ENCODE data around the gene ITSN2. TPM values are rescaled to one million over a fixed set of nuclear protein-coding genes. Genes with fewer than 3 reads are reported as not detected.

Gene ITSN2
- total RNA-seq, 5 donors from 2014 or later (not counting 1 experiment from before 2014, with no cell fraction given), result 95.7 to 110 (median 101) TPM

DNA sequence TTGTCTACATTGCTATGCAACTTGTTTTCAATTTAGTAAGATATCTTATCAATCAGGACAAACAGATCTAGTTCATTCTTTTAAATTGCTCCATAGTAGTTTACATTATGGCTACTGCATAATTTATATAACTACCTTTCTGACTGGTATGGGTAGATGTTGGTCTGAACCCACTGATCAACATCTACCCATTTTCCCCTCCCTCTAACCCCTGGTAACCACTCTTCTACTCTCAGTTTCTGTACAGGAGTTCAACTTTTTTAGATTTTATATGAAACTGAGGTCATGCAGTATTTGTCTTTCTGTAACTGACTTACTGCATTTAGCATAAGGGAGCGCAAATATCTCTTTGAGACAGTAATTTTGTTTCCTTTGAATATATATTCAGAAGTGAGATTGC, 73.2 kb downstream of the ITSN2 start:
- H3K27me3 ChIP-seq (replicated peaks in 1 of 2; ENCODE audit: control insufficient read depth in 2 of 2, extremely low read depth in 1 of 2, insufficient read depth in 2 of 2, low read length in 1 of 2), result no peaks in the 10 kb centered on the region
- H3K4me1 Mint-ChIP-seq, result peaks cover 0 to 2% (median 0%) of the 10 kb centered on the region in 3 donors
- H3K36me3 Mint-ChIP-seq, result peaks cover 55% of the 10 kb centered on the region
- no peaks in the 10 kb centered on the region for H3K4me1 ChIP-seq (ENCODE audit: control insufficient read depth in 1 of 2, extremely low read depth in 1 of 2, insufficient read depth in 2 of 2, low read length in 2 of 2)
- ChIA-PET POLR2A (no interaction called here), CTCF (no interaction called here)
- H3K27me3 Mint-ChIP-seq, result no peaks in the 10 kb centered on the region
- H3K27ac ChIP-seq (ENCODE audit: low read length), result no peak overlapping the region
- DNase-seq (no peak), ATAC-seq (replicated peaks in 1 of 4) (no peak)
- H3K4me3 Mint-ChIP-seq, result no peak overlapping the region
- H3K9me3 Mint-ChIP-seq, result no peaks in the 10 kb centered on the region
- no CpG with 5 or more reads among the region's 1 CpG for WGBS (ENCODE audit: insufficient coverage)
- H3K9me3 ChIP-seq, result no peaks in the 10 kb centered on the region
- no peak overlapping the region for H3K4me3 ChIP-seq (ENCODE audit: control insufficient read depth in 1 of 2, extremely low read depth in 1 of 2, low read length in 1 of 2)
- no peak overlapping the region for H3K27ac Mint-ChIP-seq
- H3K36me3 ChIP-seq (ENCODE audit: control insufficient read depth in 2 of 2, extremely low read depth in 1 of 2, insufficient read depth in 1 of 2, low read length in 1 of 2), result peaks cover 0 to 50% of the 10 kb centered on the region in 2 donors

DNA sequence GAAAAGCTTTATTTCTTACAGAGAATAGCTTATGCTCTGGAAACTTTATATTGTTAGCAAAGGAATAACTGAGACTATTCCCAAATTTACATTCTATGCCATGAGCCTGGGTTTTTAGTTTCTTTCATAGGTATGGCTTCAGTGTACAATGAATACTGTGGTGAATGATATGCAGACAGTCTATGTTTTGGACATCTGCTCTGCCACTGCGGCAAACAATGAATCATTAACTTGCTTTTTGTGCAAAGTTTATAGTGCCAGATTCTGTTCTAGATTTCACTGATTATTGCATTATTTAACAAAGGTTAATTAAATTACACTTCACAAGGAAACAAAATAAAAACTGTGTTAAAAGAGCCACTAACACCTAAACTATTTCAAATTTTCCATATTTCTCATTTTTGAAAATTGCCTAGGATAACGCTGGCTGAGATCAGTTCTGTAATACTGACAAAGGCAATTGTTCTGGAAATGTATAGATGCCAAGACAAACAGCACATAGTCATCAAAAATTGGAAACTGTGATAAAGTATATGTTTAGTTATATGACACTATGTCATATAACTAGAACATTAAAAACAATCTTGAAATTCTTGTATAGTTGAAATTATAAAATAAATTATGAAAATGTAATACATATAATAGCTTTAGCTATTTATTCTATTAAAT, 74.7 kb downstream of the ITSN2 start:
- ChIA-PET CTCF (no interaction called here), POLR2A (interaction anchor here in 1 of 2 donors (0.6 kb wide), 1 partner anchor 78 kb away, joined by 3 read pairs; no protein-coding TSS in a partner anchor)
- Histone ChIP-seq H3K4me3 (ENCODE audit: control insufficient read depth in 1 of 2, extremely low read depth in 1 of 2, low read length in 1 of 2) (no peak overlapping the region), H3K9me3 (no peaks in the 10 kb centered on the region), H3K36me3 (ENCODE audit: control insufficient read depth in 2 of 2, extremely low read depth in 1 of 2, insufficient read depth in 1 of 2, low read length in 1 of 2) (peaks cover 0 to 49% of the 10 kb centered on the region in 2 donors), H3K27me3 (replicated peaks in 1 of 2; ENCODE audit: control insufficient read depth in 2 of 2, extremely low read depth in 1 of 2, insufficient read depth in 2 of 2, low read length in 1 of 2) (no peaks in the 10 kb centered on the region), H3K27ac (ENCODE audit: low read length) (no peak overlapping the region), H3K4me1 (ENCODE audit: control insufficient read depth in 1 of 2, extremely low read depth in 1 of 2, insufficient read depth in 2 of 2, low read length in 2 of 2) (no peaks in the 10 kb centered on the region)
- H3K27ac Mint-ChIP-seq, result no peak overlapping the region
- H3K36me3 Mint-ChIP-seq, result peaks cover 47% of the 10 kb centered on the region
- DNase-seq (no peak), ATAC-seq (replicated peaks in 1 of 4) (no peak)
- no peaks in the 10 kb centered on the region for H3K27me3 Mint-ChIP-seq
- no CpG with 5 or more reads among the region's 2 CpGs for WGBS (ENCODE audit: insufficient coverage)
- H3K4me3 Mint-ChIP-seq, result no peak overlapping the region
- H3K9me3 Mint-ChIP-seq, result no peaks in the 10 kb centered on the region
- peaks cover 0 to 2% (median 0%) of the 10 kb centered on the region in 3 donors for H3K4me1 Mint-ChIP-seq

- no peaks in the 10 kb centered on the region for H3K27me3 Mint-ChIP-seq
- WGBS (ENCODE audit: insufficient coverage), result no CpG with 5 or more reads among the region's 2 CpGs
- DNase-seq (no peak), ATAC-seq (replicated peaks in 1 of 4) (no peak)
- H3K4me1 Mint-ChIP-seq, result no peaks in the 10 kb centered on the region
- CTCF ChIA-PET, result interaction anchor here in 1 of 2 donors (0.6 kb wide), 1 partner anchor 1990 kb away, joined by 4 read pairs; no protein-coding TSS in a partner anchor
- Histone ChIP-seq H3K9me3 (no peaks in the 10 kb centered on the region), H3K4me3 (ENCODE audit: control insufficient read depth in 1 of 2, extremely low read depth in 1 of 2, low read length in 1 of 2) (no peak overlapping the region), H3K27me3 (replicated peaks in 1 of 2; ENCODE audit: control insufficient read depth in 2 of 2, extremely low read depth in 1 of 2, insufficient read depth in 2 of 2, low read length in 1 of 2) (no peaks in the 10 kb centered on the region), H3K4me1 (ENCODE audit: control insufficient read depth in 1 of 2, extremely low read depth in 1 of 2, insufficient read depth in 2 of 2, low read length in 2 of 2) (no peaks in the 10 kb centered on the region), H3K36me3 (ENCODE audit: control insufficient read depth in 2 of 2, extremely low read depth in 1 of 2, insufficient read depth in 1 of 2, low read length in 1 of 2) (peaks cover 0 to 45% of the 10 kb centered on the region in 2 donors), H3K27ac (ENCODE audit: low read length) (no peak overlapping the region)
- no peaks in the 10 kb centered on the region for H3K9me3 Mint-ChIP-seq
- POLR2A ChIA-PET, result no interaction called here
- H3K4me3 Mint-ChIP-seq, result no peak overlapping the region
- peaks cover 28% of the 10 kb centered on the region for H3K36me3 Mint-ChIP-seq
- H3K27ac Mint-ChIP-seq, result no peak overlapping the region
These were observed 79.7 kb downstream of the ITSN2 start for GRCh38 chr2:24280645-24281044.

DNA sequence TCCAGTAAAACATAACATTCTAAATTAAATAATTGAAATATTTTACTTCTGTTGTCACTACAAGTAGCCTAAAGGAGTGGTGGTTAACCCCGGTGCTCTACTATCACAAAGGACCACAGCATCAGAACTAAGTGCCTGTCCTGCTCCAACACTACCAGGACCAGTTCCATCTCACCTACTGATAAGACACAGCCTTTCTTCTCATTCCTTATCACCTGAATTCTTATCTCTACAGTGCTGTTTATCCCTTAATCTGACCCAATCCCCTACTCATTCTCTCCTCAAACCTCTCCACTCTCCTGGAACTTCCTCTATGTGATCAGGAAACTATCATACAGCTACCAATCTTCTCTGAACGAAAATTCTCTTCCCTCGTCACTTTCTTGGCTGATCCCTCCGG, 80.2 kb downstream of the ITSN2 start:
- POLR2A ChIA-PET, result no interaction called here

GRCh38 chr2:24276349-24276899, 83.9 kb downstream of the ITSN2 start:
- peaks cover 8 to 54% of the 10 kb centered on the region in 2 donors for H3K36me3 ChIP-seq (ENCODE audit: control insufficient read depth in 2 of 2, extremely low read depth in 1 of 2, insufficient read depth in 1 of 2, low read length in 1 of 2)
- POLR2A ChIA-PET, result interaction anchor here in 1 of 2 donors (0.8 kb wide), 1 partner anchor 581 kb away, joined by 3 read pairs; no protein-coding TSS in a partner anchor
- no peaks in the 10 kb centered on the region for H3K9me3 ChIP-seq

More for the DNA sequence above, 80.2 kb downstream of the ITSN2 start:
- H3K4me1 ChIP-seq (ENCODE audit: control insufficient read depth in 1 of 2, extremely low read depth in 1 of 2, insufficient read depth in 2 of 2, low read length in 2 of 2), result no peaks in the 10 kb centered on the region
- no peak for DNase-seq
- no peaks in the 10 kb centered on the region for H3K27me3 Mint-ChIP-seq
- H3K4me3 Mint-ChIP-seq, result no peak overlapping the region
- H3K9me3 ChIP-seq, result no peaks in the 10 kb centered on the region
- H3K4me1 Mint-ChIP-seq, result no peaks in the 10 kb centered on the region
- CTCF ChIA-PET, result no interaction called here
- no peaks in the 10 kb centered on the region for H3K9me3 Mint-ChIP-seq
- peaks cover 23% of the 10 kb centered on the region for H3K36me3 Mint-ChIP-seq
- H3K27ac Mint-ChIP-seq, result no peak overlapping the region
- ATAC-seq (replicated peaks in 1 of 4), result no peak
- H3K27me3 ChIP-seq (replicated peaks in 1 of 2; ENCODE audit: control insufficient read depth in 2 of 2, extremely low read depth in 1 of 2, insufficient read depth in 2 of 2, low read length in 1 of 2), result no peaks in the 10 kb centered on the region
- H3K36me3 ChIP-seq (ENCODE audit: control insufficient read depth in 2 of 2, extremely low read depth in 1 of 2, insufficient read depth in 1 of 2, low read length in 1 of 2), result peaks cover 0 to 46% of the 10 kb centered on the region in 2 donors
- H3K27ac ChIP-seq (ENCODE audit: low read length), result no peak overlapping the region
- no peak overlapping the region for H3K4me3 ChIP-seq (ENCODE audit: control insufficient read depth in 1 of 2, extremely low read depth in 1 of 2, low read length in 1 of 2)
- WGBS (ENCODE audit: insufficient coverage), result 89% methylated on average over 4 of the region's 4 CpGs

GRCh38 chr2:24274809-24275208, 85.5 kb downstream of the ITSN2 start:
- H3K4me1 ChIP-seq (ENCODE audit: control insufficient read depth in 1 of 2, extremely low read depth in 1 of 2, insufficient read depth in 2 of 2, low read length in 2 of 2), result no peaks in the 10 kb centered on the region
- ChIA-PET POLR2A (no interaction called here), CTCF (no interaction called here)
- no peak overlapping the region for H3K27ac Mint-ChIP-seq
- H3K9me3 Mint-ChIP-seq, result no peaks in the 10 kb centered on the region
- no peak for DNase-seq
- H3K27me3 Mint-ChIP-seq, result no peaks in the 10 kb centered on the region
- H3K27me3 ChIP-seq (replicated peaks in 1 of 2; ENCODE audit: control insufficient read depth in 2 of 2, extremely low read depth in 1 of 2, insufficient read depth in 2 of 2, low read length in 1 of 2), result no peaks in the 10 kb centered on the region
- peaks cover 8 to 57% of the 10 kb centered on the region in 2 donors for H3K36me3 ChIP-seq (ENCODE audit: control insufficient read depth in 2 of 2, extremely low read depth in 1 of 2, insufficient read depth in 1 of 2, low read length in 1 of 2)
- no peaks in the 10 kb centered on the region for H3K4me1 Mint-ChIP-seq
- no peak overlapping the region for H3K4me3 ChIP-seq (ENCODE audit: control insufficient read depth in 1 of 2, extremely low read depth in 1 of 2, low read length in 1 of 2)
- no peak overlapping the region for H3K4me3 Mint-ChIP-seq
- no peaks in the 10 kb centered on the region for H3K9me3 ChIP-seq
- peaks cover 44% of the 10 kb centered on the region for H3K36me3 Mint-ChIP-seq
- no peak for ATAC-seq (replicated peaks in 1 of 4)
- H3K27ac ChIP-seq (ENCODE audit: low read length), result no peak overlapping the region

More at GRCh38 chr2:24276349-24276899, 83.9 kb downstream of the ITSN2 start:
- Histone ChIP-seq H3K4me3 (ENCODE audit: control insufficient read depth in 1 of 2, extremely low read depth in 1 of 2, low read length in 1 of 2) (no peak overlapping the region), H3K4me1 (ENCODE audit: control insufficient read depth in 1 of 2, extremely low read depth in 1 of 2, insufficient read depth in 2 of 2, low read length in 2 of 2) (no peaks in the 10 kb centered on the region), H3K27ac (ENCODE audit: low read length) (no peak overlapping the region), H3K27me3 (replicated peaks in 1 of 2; ENCODE audit: control insufficient read depth in 2 of 2, extremely low read depth in 1 of 2, insufficient read depth in 2 of 2, low read length in 1 of 2) (no peaks in the 10 kb centered on the region)
- DNase-seq (no peak), ATAC-seq (replicated peaks in 1 of 4) (no peak)
- Mint-ChIP-seq H3K4me3 (no peak overlapping the region), H3K4me1 (no peaks in the 10 kb centered on the region), H3K27ac (peak overlapping the region; percentile 7 to 11), H3K27me3 (no peaks in the 10 kb centered on the region), H3K36me3 (peaks cover 33% of the 10 kb centered on the region), H3K9me3 (no peaks in the 10 kb centered on the region)
- CTCF ChIA-PET, result interaction anchor here in 1 of 2 donors (0.6 kb wide), 1 partner anchor 113 kb away, joined by 5 read pairs; no protein-coding TSS in a partner anchor
- 100% methylated on average over 1 of the region's 4 CpGs for WGBS (ENCODE audit: insufficient coverage)

All from T-cell (primary cell).